Stimulated activated naive B cell treated with anti-CD40 and anti-IgM and Interleukin-4, amounts not matched to agents 10 μg/mL and 1 μg/mL and 100 μg/mL, for 72 hours (primary cell): ENCODE data around the gene POLDIP2.

ENCODE experiments used
- ATAC-seq, 2 donors: fragments of 150-1000 bp; cut with Tn5 transposase; replicated peaks; 2 replicates each; pipeline ENCODE4 v1.10.0; 2021; ENCODE audit warnings: moderate library complexity in 1 of 2
- DNase-seq: peaks from one replicate; pipeline ENCODE4 v3.0.0; 2021
- H3K27ac Mint-ChIP-seq: one replicate; pipeline ENCODE4 v1.8.0; 2022; ENCODE audit warnings: mild to moderate bottlenecking, mixed read lengths
- H3K27me3 Mint-ChIP-seq, 2 donors: one replicate each; pipeline ENCODE4 v1.8.0; 2022; ENCODE audit warnings: mixed read lengths in 2 of 2
- H3K36me3 Mint-ChIP-seq, 2 donors: one replicate each; pipeline ENCODE4 v1.8.0; 2022; ENCODE audit warnings: mixed read lengths in 2 of 2, mild to moderate bottlenecking in 1 of 2
- H3K4me1 Mint-ChIP-seq, 2 donors: one replicate each; pipeline ENCODE4 v1.8.0; 2022; ENCODE audit warnings: mixed read lengths in 2 of 2, mild to moderate bottlenecking in 1 of 2
- H3K4me3 Mint-ChIP-seq, 2 donors: one replicate each; pipeline ENCODE4 v1.8.0; 2022; ENCODE audit warnings: mild to moderate bottlenecking in 2 of 2, mixed read lengths in 2 of 2, moderate library complexity in 1 of 2
- H3K9me3 Mint-ChIP-seq, 2 donors: one replicate each; pipeline ENCODE4 v1.8.0; 2022; ENCODE audit warnings: mixed read lengths in 2 of 2, mild to moderate bottlenecking in 1 of 2

The POLDIP2 gene

DNA sequence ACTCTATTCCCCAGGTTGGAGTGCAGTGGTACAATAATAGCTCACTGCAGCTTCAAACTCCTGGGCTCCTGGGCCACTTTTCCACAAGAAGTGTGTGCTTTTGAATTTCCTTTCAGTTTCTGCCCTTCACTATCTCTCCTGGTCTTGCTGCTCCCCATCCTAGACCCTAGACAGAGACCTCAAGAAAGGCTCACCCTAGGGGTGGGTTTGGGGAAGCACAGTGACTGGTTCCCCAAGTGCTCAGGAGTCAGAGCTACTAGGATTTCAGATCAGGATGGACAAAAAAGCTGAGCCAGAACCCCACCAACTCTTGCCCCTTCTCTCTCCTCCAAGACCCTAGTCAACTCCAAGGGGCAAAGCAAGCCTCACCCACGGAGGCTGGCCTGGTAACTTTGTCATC lies 9.3 kb upstream of the POLDIP2 start:
- no peak overlapping the region for H3K27ac Mint-ChIP-seq
- peaks cover 13 to 17% of the 10 kb centered on the region in 2 donors for H3K4me1 Mint-ChIP-seq
- H3K27me3 Mint-ChIP-seq, result no peaks in the 10 kb centered on the region

DNA sequence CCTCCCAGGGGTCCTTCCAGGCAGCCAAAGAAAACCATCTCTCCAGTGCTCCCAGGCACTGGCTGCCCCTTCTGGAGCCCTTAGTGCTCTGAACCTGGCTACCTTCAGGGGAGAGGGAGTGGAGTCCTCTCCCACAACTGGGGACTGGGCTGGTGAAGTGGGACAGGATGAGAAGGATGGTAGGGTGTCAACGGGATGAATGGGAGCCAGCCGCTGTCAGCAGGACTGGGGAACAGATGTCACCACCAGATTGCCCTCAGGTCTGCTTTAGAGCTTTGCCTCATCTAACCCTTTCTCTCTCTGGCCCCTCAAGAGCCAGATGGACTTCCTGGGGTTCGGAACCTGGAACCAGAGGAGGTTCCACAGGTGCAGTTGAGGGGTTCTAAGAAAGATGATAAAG lies 8.2 kb upstream of the POLDIP2 start:
- Mint-ChIP-seq H3K9me3 (no peaks in the 10 kb centered on the region), H3K27me3 (no peaks in the 10 kb centered on the region), H3K27ac (no peak overlapping the region), H3K4me3 (no peak overlapping the region), H3K4me1 (peaks cover 6 to 7% of the 10 kb centered on the region in 2 donors), H3K36me3 (peaks cover 22% of the 10 kb centered on the region in 2 donors)
- ATAC-seq, result no peak
- DNase-seq, result no peak

More for the DNA sequence above, 9.3 kb upstream of the POLDIP2 start:
- no peak for DNase-seq
- Mint-ChIP-seq H3K36me3 (peaks cover 11 to 19% of the 10 kb centered on the region in 2 donors), H3K4me3 (no peak overlapping the region), H3K9me3 (no peaks in the 10 kb centered on the region)
- ATAC-seq, result no peak

DNA sequence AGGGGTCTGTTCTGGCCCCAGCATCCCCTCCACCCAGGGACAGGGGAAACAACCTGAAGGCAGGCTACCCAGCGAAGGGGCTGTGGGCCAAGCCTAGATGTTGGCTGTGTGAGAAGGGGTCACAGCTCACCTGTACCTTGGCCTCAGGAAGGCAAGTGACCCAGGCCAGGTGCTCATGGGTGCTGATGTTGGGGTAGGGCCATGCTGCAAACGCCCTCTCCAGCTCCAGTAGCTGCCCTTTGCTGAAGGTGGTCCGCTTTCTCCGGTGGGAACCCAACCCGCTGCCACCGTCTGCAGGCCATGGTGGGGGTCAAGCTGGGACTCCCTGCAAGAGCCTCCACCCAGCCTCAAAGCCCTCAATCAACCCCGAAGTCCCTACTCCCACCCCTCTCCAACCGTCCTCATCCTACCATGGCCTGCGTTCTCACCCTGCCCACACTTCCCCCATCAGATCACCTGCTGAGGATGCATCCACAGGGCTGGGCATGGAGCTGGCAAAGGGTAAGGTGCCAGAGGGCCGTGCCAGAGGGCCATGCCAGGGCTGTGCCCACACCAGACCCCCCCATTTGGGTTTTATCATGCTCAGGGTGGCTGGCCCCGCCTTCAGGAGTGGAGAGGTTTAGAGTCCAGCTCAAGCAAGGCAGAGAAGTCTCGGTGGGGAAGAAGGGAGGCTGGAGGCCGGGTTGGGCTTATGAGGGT lies 7.5 kb upstream of the POLDIP2 start, which contains the start of gene SEBOX:
TSS of gene SEBOX (minus strand) at position 535 of the 699 bp plus-strand sequence. CDS start at position 487, 48 bp downstream.
- H3K27me3 Mint-ChIP-seq, result no peaks in the 10 kb centered on the region
- ATAC-seq (no peak), DNase-seq (no peak)
- no peak within 1 kb of the TSS for H3K4me3 Mint-ChIP-seq
- peaks cover 25 to 27% of the 10 kb centered on the region in 2 donors for H3K36me3 Mint-ChIP-seq
- H3K9me3 Mint-ChIP-seq, result no peaks in the 10 kb centered on the region
- peak within 1 kb of the TSS; percentile 47 for H3K27ac Mint-ChIP-seq
- H3K4me1 Mint-ChIP-seq, result no peaks in the 10 kb centered on the region

DNA sequence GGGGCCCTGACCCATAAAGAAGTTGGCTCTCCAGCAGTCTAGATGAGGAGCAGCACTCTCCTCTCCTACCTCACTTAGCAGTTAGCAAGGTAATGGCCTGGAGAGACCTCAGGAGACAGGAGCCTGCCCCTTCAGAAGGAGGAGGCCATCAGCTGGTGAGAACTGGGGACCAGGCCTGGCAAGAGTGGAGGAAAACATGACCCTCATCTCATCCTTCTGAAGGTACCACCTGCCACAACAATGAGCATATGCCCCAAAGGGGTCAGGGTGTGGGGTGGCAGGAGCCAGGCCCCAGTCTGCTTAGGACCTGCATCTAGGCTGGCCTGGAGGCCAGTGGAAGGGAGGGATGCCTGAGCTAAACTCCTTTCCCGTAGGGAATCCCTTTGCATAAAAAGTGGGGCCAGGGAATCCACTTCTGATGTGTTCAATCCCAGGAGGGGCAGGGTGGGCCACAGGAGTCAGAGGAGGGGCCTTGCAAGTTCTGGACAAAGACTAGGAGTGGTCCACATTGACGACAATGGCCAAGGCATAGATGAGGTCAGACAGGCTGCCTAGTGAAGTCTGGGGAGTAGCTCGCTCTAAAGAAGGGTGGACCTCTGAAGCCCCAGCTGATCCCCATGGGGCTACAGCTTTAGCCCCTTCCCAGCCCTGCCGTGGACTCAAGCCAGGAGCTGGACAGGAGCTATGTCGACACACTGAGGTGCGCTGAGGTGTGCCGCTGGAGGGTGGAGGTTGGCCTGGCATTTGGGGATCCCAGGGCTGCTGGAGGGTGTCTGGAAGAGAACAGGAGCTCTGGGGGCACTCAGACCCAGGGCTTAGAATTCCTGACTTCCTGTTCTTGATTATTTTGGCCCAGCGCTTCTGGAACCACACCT lies 6.7 kb upstream of the POLDIP2 start:
- H3K9me3 Mint-ChIP-seq, result no peaks in the 10 kb centered on the region
- H3K4me1 Mint-ChIP-seq, result no peaks in the 10 kb centered on the region
- H3K27ac Mint-ChIP-seq, result no peak overlapping the region
- DNase-seq (no peak), ATAC-seq (no peak)
- H3K36me3 Mint-ChIP-seq, result peaks cover 23 to 29% of the 10 kb centered on the region in 2 donors
- no peak overlapping the region for H3K4me3 Mint-ChIP-seq
- no peaks in the 10 kb centered on the region for H3K27me3 Mint-ChIP-seq

DNA sequence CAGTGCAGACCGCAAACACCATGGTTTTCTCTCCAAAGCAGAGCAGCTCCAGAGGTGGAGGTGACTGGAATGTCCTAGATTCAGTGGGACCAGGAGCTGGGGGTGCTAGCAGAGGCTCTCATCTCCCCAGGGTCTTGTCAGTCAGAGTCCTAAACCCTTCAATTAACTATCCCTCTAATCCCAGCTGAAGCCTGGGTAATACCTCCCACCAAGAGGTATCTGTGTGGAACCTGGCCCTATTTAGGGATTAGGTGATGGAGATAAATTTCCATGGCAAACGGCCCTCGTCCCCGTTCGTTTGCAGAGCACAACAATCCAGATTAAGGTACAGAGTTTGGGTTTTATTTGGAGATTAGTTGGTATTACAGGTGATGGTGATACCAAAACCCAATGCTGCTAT lies 5.9 kb upstream of the POLDIP2 start:
- Mint-ChIP-seq H3K9me3 (no peaks in the 10 kb centered on the region), H3K27ac (no peak overlapping the region), H3K4me1 (peaks cover under 1 to 2% of the 10 kb centered on the region in 2 donors), H3K27me3 (no peaks in the 10 kb centered on the region), H3K36me3 (peaks cover 23 to 29% of the 10 kb centered on the region in 2 donors), H3K4me3 (no peak overlapping the region)
- DNase-seq (no peak), ATAC-seq (no peak)

DNA sequence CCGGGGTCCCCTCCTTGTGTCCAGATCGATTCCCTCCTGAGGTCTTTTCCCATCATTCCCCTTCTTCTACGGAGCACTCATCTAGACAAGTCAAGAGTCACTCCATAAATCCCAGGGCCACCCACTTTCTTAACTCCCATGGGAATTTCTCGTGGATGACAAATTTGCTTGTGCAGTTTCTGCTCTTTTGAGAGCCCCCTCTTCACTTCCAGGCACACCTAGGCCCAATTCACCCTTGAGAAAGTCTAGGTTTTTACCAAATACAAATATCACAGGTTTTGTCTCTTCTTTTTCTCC lies 522 bp upstream of the POLDIP2 start:
- H3K9me3 Mint-ChIP-seq, result no peaks in the 10 kb centered on the region
- peak overlapping the region; percentile 92 to 93 for H3K4me3 Mint-ChIP-seq
- DNase-seq (no peak), ATAC-seq (no peak)
- H3K27me3 Mint-ChIP-seq, result no peaks in the 10 kb centered on the region
- H3K27ac Mint-ChIP-seq, result peak overlapping the region; percentile 95
- H3K36me3 Mint-ChIP-seq, result peaks cover 32 to 39% of the 10 kb centered on the region in 2 donors
- H3K4me1 Mint-ChIP-seq, result peaks cover 16 to 25% of the 10 kb centered on the region in 2 donors

DNA sequence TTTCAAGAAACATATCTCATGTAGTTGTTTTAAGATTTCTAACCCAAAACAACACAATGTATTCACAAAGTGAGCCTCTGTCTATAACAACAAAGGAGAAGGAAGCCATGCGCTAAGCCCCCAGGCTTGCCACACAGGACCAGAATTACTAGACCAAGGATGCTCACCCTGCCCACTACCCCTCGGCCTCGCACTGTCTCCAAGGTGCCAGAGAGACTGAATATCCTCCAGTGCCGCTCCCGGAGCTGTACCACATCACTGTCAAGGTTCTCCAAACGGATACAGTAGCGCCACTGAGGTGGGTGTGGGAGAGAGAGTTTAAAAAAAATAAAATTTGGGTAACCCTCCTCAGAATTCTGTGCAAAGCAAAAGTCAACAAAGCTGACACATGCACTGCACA lies 7.1 kb downstream of the POLDIP2 start:
- Mint-ChIP-seq H3K27me3 (no peaks in the 10 kb centered on the region), H3K9me3 (no peaks in the 10 kb centered on the region), H3K27ac (no peak overlapping the region), H3K4me1 (no peaks in the 10 kb centered on the region), H3K36me3 (peaks cover 37 to 50% of the 10 kb centered on the region in 2 donors), H3K4me3 (no peak overlapping the region)
- ATAC-seq (no peak), DNase-seq (no peak)

DNA sequence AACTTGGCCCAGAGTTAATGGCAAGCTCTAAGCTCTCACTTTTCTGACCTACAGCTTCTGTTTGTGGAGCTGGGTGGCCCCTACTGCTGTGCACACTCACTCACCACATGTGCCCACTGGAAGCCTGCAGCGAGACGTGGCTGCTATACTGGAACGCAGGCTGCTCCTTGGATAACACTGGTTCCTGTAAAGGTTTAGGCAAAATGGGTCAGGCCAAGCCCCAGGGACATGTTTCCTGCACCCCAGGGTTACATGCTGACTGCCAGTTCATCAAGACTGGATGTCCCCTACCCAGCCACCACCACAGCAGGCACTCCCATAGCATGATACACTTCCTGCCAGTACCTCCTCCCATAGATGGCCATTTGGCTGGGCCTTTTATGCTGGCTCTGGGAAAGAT lies 8.3 kb downstream of the POLDIP2 start:
- Mint-ChIP-seq H3K4me1 (peaks cover 0 to under 1% of the 10 kb centered on the region in 2 donors), H3K27ac (no peak overlapping the region), H3K9me3 (no peaks in the 10 kb centered on the region), H3K4me3 (no peak overlapping the region), H3K27me3 (no peaks in the 10 kb centered on the region), H3K36me3 (peaks cover 39 to 53% of the 10 kb centered on the region in 2 donors)
- no peak for ATAC-seq
- DNase-seq, result no peak

DNA sequence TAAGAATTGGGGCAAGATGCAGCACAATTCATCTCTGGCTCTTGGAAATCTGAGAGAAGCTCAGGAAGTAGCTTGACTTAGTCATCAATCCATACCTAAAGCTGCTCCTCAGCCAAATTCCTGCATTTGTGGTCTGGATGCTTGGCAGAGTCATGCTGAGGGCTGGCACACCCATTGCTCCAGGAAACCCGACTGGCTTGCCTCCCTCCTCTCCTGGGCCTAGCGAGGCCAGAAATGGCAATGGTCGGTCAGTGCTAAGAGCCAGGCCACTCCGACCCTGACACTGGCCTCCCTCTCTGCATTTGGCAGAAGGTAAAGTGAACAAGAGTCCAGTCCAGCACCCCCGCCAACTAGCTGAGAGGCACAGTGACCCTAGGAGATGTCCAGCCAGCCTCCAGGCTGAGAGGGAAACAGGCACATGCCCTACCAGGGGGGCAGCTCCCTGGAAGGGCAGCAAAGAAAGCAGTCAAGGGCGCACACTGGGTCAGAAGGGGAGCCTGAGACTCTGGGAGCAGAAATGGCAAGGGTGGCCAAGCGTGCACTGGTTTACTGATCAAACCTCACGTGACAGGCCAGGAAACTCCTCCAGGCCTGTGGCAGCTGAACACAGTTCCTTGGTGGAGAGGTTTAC lies 10.0 kb downstream of the POLDIP2 start:
- Mint-ChIP-seq H3K9me3 (no peaks in the 10 kb centered on the region), H3K4me3 (no peak overlapping the region), H3K4me1 (peaks cover 0 to 4% of the 10 kb centered on the region in 2 donors), H3K36me3 (peaks cover 46 to 58% of the 10 kb centered on the region in 2 donors), H3K27ac (no peak overlapping the region), H3K27me3 (no peaks in the 10 kb centered on the region)
- ATAC-seq (no peak), DNase-seq (no peak)

DNA sequence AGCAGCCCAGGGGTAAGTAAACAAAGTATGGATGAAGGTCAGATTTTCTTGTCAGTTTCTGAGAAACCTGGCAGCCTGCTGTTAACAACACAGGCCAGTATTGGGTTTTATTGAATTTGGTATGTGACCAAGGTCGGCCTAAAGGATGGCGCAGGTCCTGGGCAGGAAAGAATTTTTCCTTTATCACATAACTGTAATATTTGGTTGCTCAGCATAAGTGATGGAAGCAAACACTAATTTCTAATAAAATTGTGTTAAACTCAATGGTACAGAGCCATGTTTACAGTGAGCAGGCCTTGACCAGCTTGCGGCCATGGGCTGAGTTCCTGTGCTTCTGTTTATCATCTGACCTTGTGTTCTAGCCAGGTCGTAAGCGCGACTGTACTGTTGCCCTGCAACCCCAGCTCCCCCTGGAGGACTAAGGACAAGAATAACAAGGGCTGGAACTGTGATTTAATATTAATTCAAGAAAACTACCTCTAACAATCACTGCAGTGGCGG lies 10.5 kb downstream of the POLDIP2 start:
- H3K27me3 Mint-ChIP-seq, result no peaks in the 10 kb centered on the region
- H3K27ac Mint-ChIP-seq, result no peak overlapping the region
- no peak for DNase-seq
- no peak overlapping the region for H3K4me3 Mint-ChIP-seq
- no peaks in the 10 kb centered on the region for H3K9me3 Mint-ChIP-seq
- ATAC-seq, result no peak
- H3K36me3 Mint-ChIP-seq, result peaks cover 48 to 59% of the 10 kb centered on the region in 2 donors
- H3K4me1 Mint-ChIP-seq, result peaks cover 0 to 4% of the 10 kb centered on the region in 2 donors

DNA sequence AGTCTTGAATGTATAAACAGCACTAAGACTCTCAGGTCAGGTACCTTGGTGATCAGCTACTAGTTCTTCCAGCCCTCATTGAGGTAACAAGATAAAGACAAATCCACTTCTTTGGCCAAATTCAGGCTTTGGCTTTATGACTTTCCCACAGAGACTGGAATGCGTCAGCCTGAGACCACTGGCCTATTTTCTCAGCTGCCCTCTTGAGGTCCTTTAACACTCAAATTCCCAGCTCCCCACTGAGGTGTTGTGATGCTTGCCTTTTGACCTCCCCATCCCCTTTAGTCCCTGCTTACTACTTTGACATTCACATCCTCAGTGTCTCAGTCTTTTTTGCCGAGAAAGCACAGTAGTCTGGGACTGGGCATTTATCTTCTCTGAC lies 11.1 kb downstream of the POLDIP2 start:
- Mint-ChIP-seq H3K27ac (peak overlapping the region; percentile 3), H3K27me3 (no peaks in the 10 kb centered on the region), H3K9me3 (no peaks in the 10 kb centered on the region), H3K36me3 (peaks cover 46 to 60% of the 10 kb centered on the region in 2 donors), H3K4me1 (peaks cover 0 to 4% of the 10 kb centered on the region in 2 donors), H3K4me3 (no peak overlapping the region)
- DNase-seq (no peak), ATAC-seq (no peak)

DNA sequence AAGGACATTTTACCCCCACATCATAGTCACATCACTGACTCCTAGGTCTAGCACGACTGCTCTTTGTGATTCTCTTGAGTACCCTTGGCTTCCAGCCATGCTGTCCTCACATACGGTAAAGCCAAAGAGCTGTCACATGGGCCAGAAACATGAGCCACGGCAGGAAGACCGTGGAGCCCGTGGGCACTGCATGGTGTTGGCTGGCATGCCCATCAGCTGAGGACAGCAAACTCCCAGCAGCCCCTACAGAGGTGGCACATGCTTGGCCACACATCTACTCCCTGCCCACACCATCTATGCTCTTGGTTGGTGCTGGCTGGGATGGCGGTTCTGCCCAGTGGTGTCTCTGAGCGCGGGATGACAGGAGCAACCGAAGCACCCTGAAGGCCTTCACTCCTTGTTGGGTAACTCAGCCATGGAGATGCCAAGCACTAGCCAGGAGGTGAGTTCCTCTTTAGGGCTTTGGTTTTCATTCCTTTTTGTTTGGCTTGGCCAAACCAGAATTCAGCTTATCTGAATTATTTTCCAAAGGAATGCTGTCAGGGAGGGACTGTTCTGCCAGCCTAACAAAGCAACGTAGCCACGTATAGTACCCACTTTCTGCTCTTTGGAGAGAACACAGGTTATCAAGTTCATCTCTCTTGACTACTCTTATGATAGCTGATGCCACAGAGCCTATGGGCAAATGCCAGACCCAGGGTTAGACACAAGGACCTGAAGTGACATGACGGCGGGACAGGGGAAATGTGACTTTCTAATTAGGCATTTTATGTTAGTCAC lies 11.7 kb downstream of the POLDIP2 start:
- ATAC-seq (no peak), DNase-seq (no peak)
- H3K9me3 Mint-ChIP-seq, result no peaks in the 10 kb centered on the region
- H3K36me3 Mint-ChIP-seq, result peaks cover 43 to 57% of the 10 kb centered on the region in 2 donors
- no peak overlapping the region for H3K4me3 Mint-ChIP-seq
- H3K27ac Mint-ChIP-seq, result no peak overlapping the region
- peaks cover 0 to 4% of the 10 kb centered on the region in 2 donors for H3K4me1 Mint-ChIP-seq
- no peaks in the 10 kb centered on the region for H3K27me3 Mint-ChIP-seq

DNA sequence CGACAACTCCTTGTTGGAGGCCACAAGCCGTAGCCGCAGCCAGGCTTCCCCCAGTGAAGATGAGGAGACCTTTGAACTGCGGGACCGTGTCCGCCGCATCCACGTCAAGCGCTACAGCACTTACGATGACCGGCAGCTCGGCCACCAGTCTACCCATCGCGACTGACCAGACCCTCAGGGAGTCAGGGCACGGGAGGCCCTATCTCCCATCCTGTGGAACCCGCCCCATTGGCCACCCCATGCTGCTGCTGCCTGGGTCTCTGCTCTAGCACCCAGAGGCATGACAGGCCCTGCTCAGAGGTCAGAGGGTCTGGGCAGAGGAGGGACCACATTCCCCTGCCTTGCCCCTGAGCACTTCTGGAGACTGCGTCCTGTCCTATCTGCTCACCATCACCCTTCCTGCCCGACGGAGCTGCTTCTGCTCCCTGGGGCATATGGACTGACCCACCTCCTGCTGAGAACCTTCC lies 12.9 kb downstream of the POLDIP2 start:
- Mint-ChIP-seq H3K27ac (no peak overlapping the region), H3K9me3 (no peaks in the 10 kb centered on the region), H3K4me1 (peaks cover 0 to 4% of the 10 kb centered on the region in 2 donors), H3K4me3 (no peak overlapping the region), H3K27me3 (no peaks in the 10 kb centered on the region), H3K36me3 (peaks cover 45 to 57% of the 10 kb centered on the region in 2 donors)
- ATAC-seq, result no peak
- DNase-seq, result no peak

DNA sequence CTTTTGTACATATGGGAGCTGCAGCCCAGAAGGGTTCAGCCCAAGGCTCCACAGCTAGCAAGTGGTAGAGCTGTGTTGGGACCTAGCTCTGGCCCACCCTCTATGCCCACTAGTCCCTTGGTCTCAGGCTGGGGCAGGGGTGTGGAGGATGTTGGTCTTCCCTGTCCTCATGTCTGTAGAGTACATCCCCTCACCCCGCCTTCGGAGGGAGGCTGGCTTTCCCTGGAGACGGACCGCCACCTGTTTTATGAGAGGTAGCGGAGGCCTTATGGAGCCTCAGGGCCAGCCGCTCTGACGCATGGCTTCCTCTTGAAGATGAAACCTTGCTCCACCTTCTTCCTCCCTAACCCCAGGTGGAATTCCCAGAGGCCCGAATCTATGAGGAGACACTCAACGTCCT lies 13.3 kb downstream of the POLDIP2 start:
- no peaks in the 10 kb centered on the region for H3K9me3 Mint-ChIP-seq
- peaks cover 48 to 60% of the 10 kb centered on the region in 2 donors for H3K36me3 Mint-ChIP-seq
- DNase-seq (no peak), ATAC-seq (no peak)
- peaks cover 0 to 4% of the 10 kb centered on the region in 2 donors for H3K4me1 Mint-ChIP-seq
- no peak overlapping the region for H3K4me3 Mint-ChIP-seq
- no peaks in the 10 kb centered on the region for H3K27me3 Mint-ChIP-seq
- no peak overlapping the region for H3K27ac Mint-ChIP-seq
